ELR (cell line): ENCODE results near the gene ZNF32.
A peak's percentile ranks its signal among the peaks of the same experiment; 100 is the strongest.
"Not testable (repeated sequence)": the region's sequence is repeated elsewhere in the genome, so short reads cannot be mapped to it uniquely, and the experiment has no call there.

ENCODE experiments used
- DNase-seq: peaks from one replicate; pipeline ENCODE4 v3.0.0-alpha.2; 2015; ENCODE audit warnings: low read depth

The ZNF32 gene

GRCh38 chr10:43680035-43680434 lies 31.4 kb upstream of the ZNF32 start:
- peak; percentile 57 for DNase-seq

- DNase-seq = no peak
Measured at GRCh38 chr10:43679509-43679908, 30.8 kb upstream of the ZNF32 start.

GRCh38 chr10:43678654-43679053 lies 30.0 kb upstream of the ZNF32 start:
- DNase-seq = no peak

- no peak for DNase-seq
Measured at GRCh38 chr10:43676901-43677300, 28.2 kb upstream of the ZNF32 start.

GRCh38 chr10:43676331-43676730 lies 27.6 kb upstream of the ZNF32 start:
- DNase-seq = no peak

- DNase-seq = no peak
Measured at GRCh38 chr10:43674553-43675210, 26.0 kb upstream of the ZNF32 start.

- DNase-seq = no peak
Measured at GRCh38 chr10:43673471-43673870, 24.8 kb upstream of the ZNF32 start.

GRCh38 chr10:43671659-43672531 lies 23.2 kb upstream of the ZNF32 start:
- peak; percentile 79 for DNase-seq

GRCh38 chr10:43669386-43669785 lies 20.7 kb upstream of the ZNF32 start:
- no peak for DNase-seq

GRCh38 chr10:43667761-43668386 lies 19.2 kb upstream of the ZNF32 start:
- no peak for DNase-seq

GRCh38 chr10:43667317-43667731 lies 18.6 kb upstream of the ZNF32 start:
- peak; percentile 52 for DNase-seq

GRCh38 chr10:43666552-43666951 lies 17.9 kb upstream of the ZNF32 start:
- DNase-seq = no peak

GRCh38 chr10:43665054-43665453 lies 16.4 kb upstream of the ZNF32 start:
- DNase-seq = no peak

GRCh38 chr10:43658227-43658626 lies 9.5 kb upstream of the ZNF32 start:
- no peak for DNase-seq

- no peak for DNase-seq
Measured at GRCh38 chr10:43655311-43655710, 6.6 kb upstream of the ZNF32 start.

- peak; percentile 26 for DNase-seq
Measured at GRCh38 chr10:43653746-43654145, 5.1 kb upstream of the ZNF32 start.

- DNase-seq = no peak
Measured at GRCh38 chr10:43649185-43649523, 473 bp upstream of the ZNF32 start.

GRCh38 chr10:43648095-43648397 lies 635 bp downstream of the ZNF32 start:
- no peak for DNase-seq

GRCh38 chr10:43647576-43647975 lies 1.1 kb downstream of the ZNF32 start:
- DNase-seq = no peak

- no peak for DNase-seq
Measured at GRCh38 chr10:43645866-43646265, 2.8 kb downstream of the ZNF32 start.

GRCh38 chr10:43644252-43644651 lies 4.4 kb downstream of the ZNF32 start:
- DNase-seq = peak; percentile 9

- peak; percentile 6 for DNase-seq
Measured at GRCh38 chr10:43640603-43641002, 8.1 kb downstream of the ZNF32 start.

GRCh38 chr10:43635816-43636215 lies 12.9 kb downstream of the ZNF32 start:
- not testable (repeated sequence) for DNase-seq
